GM18499 (cell line): ENCODE measurements around the gene MPST.

ENCODE experiments used
- ATAC-seq: cut with Tn5 transposase; IDR thresholded peaks from one replicate; pipeline ENCODE4 v1.9.1; 2021; ENCODE audit warnings: moderate number of reproducible peaks; ENCODE audit not compliant: insufficient read depth, unreplicated experiment

Gene MPST

GRCh38 chr22:37043209-37043827 lies 23.8 kb downstream of the MPST start:
- no peak for ATAC-seq

GRCh38 chr22:37043828-37044538 lies 24.4 kb downstream of the MPST start:
- no peak for ATAC-seq

DNA sequence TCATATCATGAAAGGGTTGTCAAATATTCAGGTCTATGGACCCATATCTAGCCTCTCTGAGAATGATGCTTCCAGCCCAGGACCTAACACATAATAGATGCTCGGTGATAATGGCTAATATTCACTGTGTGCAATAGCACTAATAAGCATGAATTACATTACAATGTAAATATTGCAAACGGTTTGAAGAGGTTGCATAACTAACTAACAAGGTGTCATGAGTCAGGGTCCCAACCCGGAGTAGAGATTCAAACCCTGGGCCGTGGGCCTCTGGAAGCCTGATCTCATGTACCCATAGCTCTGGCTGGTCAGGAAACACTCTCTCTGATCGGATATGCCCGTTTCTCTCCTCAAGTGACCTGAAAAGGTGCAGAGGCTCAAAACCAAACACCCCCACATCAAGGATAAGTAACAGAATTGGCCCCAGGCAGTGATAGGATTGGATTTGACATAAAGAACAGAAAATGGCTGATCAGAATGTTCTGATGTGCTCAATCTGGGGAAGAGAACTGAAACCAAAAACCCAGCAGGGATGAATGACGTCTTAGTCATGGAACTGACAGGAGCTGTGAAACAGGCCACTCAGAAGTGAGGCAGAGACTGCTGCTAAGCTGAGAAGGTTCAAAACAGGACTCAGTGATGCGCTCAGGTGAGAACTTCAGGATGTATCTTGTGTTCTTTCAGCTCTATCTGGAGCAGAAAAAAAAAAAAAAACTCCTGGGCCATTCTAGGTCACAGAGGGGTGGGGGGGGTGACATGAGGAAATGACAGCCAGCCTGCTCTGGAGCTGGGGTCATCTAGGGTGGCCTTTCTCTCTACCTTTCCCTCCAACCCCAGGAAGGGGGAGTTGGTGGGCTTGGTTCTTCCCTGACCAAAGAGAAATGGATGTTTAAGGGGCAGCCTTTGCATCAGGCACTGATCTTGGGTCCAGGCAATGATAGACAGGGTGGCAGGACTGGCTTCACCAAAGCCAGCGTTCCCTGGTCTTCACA lies 25.4 kb downstream of the MPST start:
- no peak for ATAC-seq

DNA sequence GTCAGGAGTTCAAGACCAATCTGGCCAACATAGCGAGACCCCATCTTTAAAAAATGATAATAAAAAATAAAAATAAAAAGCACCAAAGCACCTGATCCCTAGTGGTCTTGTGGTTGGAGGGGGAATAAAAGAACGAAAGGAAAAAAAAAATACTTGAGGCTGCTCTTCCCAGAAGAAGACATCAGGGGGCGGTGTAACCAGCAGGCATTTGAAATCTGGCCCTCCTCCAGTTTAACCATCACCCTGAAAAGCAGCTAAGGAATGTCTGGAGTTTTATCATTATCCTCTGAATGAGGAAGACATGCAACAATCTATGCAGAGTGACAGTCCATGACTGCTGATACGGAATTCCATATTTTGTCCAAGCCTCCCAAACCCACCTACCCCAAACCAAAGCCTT lies 26.4 kb downstream of the MPST start:
- no peak for ATAC-seq

- ATAC-seq: no peak
Measured at GRCh38 chr22:37046589-37046988, 27.0 kb downstream of the MPST start.

GRCh38 chr22:37047006-37047405 lies 27.5 kb downstream of the MPST start:
- ATAC-seq: no peak

DNA sequence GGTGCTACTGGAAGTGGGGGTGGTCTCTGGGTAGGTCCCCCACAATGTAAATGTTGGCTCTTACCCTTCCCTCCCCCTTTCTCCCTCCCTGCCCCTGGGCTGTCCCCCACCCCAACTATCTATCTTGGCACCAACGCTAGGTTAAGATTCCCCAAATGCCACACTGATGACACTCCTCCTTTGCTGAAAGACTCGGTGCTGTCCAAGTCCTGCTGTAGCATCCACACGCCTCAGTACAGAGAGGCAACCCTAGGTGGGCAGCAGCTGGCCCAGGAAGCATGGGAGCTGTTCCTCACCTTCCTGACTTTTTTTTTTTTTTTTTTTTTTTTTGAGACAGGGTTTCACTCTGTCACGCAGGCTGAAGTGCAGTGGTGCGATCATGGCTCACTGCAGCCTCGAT lies 28.6 kb downstream of the MPST start:
- no peak for ATAC-seq

- ATAC-seq: no peak
Measured at GRCh38 chr22:37049224-37049623, 29.7 kb downstream of the MPST start.

- ATAC-seq: no peak
Measured at GRCh38 chr22:37050913-37051312, 31.4 kb downstream of the MPST start.

- ATAC-seq: no peak
Measured at GRCh38 chr22:37051391-37052385, 32.1 kb downstream of the MPST start, which contains the start of gene KCTD17. Gene KCTD17 (plus strand): TSS chr22:37051742. CDS start chr22:37051761, 19 bp downstream.

DNA sequence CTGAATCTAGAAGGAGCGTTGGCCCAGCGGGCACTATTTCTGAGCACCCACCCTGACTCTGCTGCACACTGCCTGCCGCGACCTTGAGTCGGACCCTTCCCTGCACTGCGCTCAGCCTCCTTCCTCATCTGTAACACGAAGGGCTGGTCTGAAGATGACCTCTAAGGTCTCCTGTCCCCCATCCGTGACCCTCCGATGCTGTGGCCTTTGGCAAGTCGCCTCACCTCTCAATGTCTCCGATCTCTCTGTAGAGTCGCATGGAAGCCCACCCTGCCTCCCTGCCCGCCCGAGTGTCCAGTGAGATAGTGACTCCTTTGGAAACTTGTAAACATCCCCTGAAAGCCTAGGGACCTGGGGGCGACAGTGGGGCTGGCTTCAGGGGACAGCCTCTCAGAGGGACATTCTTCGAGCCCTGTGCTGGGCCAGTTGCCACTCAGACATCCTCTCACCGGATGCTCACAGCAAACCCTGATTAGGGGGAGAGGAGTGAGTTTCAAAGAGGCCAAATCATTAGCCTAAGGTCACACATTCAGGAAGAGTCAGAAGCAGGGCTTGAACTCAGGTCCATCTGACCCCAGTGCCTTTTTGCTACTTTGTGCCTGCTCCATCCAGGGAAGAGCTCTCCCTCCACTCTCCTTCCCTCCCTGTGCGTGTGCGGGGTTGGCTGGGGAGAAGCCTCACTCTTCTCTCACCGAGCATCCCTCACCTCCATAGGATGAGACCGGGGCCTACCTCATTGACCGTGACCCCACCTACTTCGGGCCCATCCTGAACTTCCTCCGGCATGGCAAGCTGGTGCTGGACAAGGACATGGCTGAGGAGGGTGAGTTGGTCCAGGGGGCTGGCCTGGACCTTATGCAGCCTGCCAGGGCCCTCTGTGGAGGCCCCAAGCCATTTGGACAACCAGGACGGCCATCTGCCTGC lies 33.1 kb downstream of the MPST start:
- no peak for ATAC-seq

DNA sequence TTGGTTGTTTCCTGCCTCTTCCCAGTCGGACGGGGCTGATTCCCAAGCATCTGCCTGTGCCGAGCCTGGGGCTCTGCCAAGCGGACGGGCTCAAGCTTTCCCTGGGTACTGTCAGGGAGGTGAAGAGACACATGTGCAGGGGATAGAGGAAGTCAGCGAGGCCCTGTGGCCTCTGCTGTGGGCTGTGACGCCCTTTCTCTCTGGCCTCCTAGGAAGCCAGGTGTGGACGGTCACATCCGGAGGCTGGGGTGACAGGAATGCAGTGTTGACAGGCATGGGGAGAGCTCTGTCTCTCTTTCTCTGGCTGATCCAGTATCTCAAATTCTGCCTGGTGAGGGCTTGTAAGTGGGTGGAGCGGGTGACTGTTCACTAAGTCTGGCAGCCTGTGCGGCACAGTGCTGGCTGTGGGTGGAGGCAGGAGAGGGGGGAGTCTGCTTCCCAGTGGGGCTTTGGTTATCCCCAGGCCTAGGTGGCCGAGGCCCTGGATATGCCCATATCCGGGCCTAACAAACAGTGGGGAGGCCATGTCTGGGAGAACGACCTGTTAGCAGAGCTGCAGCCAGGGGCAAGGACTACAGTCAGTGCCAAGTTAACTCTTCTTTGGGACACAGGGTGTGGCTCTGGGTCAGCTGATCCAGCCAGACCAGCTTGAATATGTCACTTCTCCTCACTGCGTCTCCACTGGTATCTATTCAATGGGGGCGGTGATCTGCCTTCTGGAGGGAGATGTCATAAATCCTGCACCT lies 33.9 kb downstream of the MPST start:
- no peak for ATAC-seq

- ATAC-seq: no peak
Measured at GRCh38 chr22:37054056-37054395, 34.5 kb downstream of the MPST start.

DNA sequence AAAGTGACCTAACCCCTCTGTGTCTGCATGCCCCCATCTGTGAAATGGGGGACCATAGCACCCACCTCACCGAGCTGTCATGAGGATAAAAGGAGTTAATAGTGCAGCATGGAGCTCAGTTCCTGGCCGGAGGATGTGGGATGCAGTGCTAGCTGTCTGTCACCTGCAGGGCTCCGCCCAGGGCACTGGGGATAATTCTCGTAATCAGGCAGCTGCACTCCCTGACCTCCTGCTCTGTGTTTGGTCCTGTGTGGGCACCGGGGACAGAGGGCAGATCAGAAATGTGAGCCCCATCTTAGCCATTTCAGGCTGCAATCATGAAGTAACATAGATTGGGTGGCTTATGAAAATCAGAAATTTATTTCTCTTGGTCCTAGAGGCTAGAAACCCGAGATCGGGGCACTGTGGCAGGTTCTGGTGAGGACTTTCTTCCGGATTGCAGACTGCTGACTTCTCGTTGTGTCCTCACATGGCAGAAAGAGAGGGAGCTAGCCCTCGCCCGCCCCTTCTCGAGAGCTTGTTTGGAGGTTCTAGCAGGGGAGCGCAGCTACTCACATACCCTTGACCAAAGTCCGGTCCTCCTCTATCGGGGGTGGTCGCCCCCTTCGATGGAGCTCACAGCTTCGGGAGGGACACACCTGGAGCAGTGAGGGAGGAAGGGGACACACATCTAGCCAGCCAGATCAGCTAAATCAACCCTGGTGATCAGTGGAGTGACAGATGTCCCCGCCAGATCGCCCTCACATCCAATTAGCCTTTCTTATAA lies 35.2 kb downstream of the MPST start:
- ATAC-seq: no peak

DNA sequence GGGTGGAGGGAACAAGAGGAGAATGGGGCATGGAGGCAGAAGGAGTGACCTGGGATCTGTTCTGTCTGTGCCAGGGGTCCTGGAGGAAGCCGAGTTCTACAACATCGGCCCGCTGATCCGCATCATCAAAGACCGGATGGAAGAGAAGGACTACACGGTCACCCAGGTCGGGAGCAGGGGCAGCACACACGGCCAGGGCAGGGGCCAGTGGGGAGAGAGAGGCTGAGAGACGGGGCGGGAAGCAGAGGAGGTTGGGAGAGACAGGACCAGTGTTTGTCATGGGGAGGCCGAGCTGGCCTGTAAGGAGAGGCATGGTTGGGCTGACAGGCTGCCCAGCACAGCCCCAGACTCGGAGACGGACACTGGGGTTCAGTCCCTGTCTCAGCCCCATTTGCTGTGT lies 36.7 kb downstream of the MPST start:
- ATAC-seq: no peak

DNA sequence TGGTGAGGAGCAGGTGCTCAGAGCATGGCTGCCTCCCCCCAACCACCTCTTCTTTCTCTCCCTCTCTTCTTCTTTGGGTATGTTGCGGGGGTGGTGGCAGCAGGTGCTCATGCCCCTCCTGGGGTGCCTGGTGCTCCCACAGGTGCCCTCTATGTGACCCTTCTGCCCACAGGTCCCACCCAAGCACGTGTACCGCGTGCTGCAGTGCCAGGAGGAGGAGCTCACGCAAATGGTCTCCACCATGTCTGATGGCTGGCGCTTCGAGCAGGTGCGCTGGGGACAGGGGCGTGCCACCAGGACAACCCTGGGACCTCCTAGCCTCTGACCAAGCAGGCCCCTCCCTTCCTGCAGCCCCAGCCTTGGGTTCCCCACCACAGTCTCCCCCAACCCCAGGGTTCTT lies 37.7 kb downstream of the MPST start:
- ATAC-seq: no peak

- ATAC-seq: no peak
Measured at GRCh38 chr22:37057796-37058510, 38.4 kb downstream of the MPST start.
